Endothelial cell (in vitro differentiated cells): Measurements from ENCODE around the gene TUT1. TPM values are rescaled to one million over a fixed set of nuclear protein-coding genes. Genes with fewer than 3 reads are reported as not detected.
"Not testable (repeated sequence)": the region's sequence is repeated elsewhere in the genome, so short reads cannot be mapped to it uniquely, and the experiment has no call there.

Experiments used
- DNase-seq: peaks from one replicate; pipeline ENCODE4 v3.0.0; 2021; ENCODE audit warnings: low spot score
- H3K27ac Mint-ChIP-seq: one replicate; pipeline ENCODE4 v1.8.0; 2021; ENCODE audit warnings: mixed read lengths, inconsistent platforms; ENCODE audit not compliant: unreplicated experiment
- H3K27me3 Mint-ChIP-seq: one replicate; pipeline ENCODE4 v1.8.0; 2021; ENCODE audit warnings: mild to moderate bottlenecking, moderate library complexity, mixed read lengths, inconsistent platforms; ENCODE audit not compliant: unreplicated experiment
- H3K36me3 Mint-ChIP-seq: one replicate; pipeline ENCODE4 v1.8.0; 2021; ENCODE audit warnings: mild to moderate bottlenecking, low read depth, mixed read lengths, inconsistent platforms; ENCODE audit not compliant: unreplicated experiment
- H3K4me1 Mint-ChIP-seq: one replicate; pipeline ENCODE4 v1.8.0; 2021; ENCODE audit warnings: mild to moderate bottlenecking, mixed read lengths, inconsistent platforms; ENCODE audit not compliant: unreplicated experiment
- H3K4me3 Mint-ChIP-seq: one replicate; pipeline ENCODE4 v1.8.0; 2021; ENCODE audit warnings: mild to moderate bottlenecking, mixed read lengths, inconsistent platforms; ENCODE audit not compliant: unreplicated experiment
- H3K9me3 Mint-ChIP-seq: one replicate; pipeline ENCODE4 v1.8.0; 2021; ENCODE audit warnings: mixed read lengths, inconsistent platforms; ENCODE audit not compliant: unreplicated experiment
- CTCF ChIP-seq: fragments of 200-600 bp; sonication (generic); IDR thresholded peaks from one replicate; pipeline ENCODE4 v1.5.0; 2021; ENCODE audit warnings: antibody characterized with exemption; ENCODE audit not compliant: unreplicated experiment
- total RNA-seq: library from RNA; stranded (reverse); fragmentation: NEBNext Ultra II Directional; extraction: Animal tissue kit (Norgen Biotek cat#: 25700); gene quantifications from one replicate; pipeline ENCODE4 v1.2.1, GENCODE V29; 2021; ENCODE audit not compliant: unreplicated experiment

The TUT1 gene
- total RNA-seq, 1 donor from 2014 or later, result 21.2 TPM

GRCh38 chr11:62567018-62567633 lies 24.2 kb downstream of the TUT1 start:
- peaks cover 46% of the 10 kb centered on the region for H3K36me3 Mint-ChIP-seq
- TF ChIP-seq CTCF, result no peak
- no peak overlapping the region for H3K27ac Mint-ChIP-seq

GRCh38 chr11:62566247-62566646 lies 25.1 kb downstream of the TUT1 start:
- peaks cover 41% of the 10 kb centered on the region for H3K36me3 Mint-ChIP-seq
- no peak for DNase-seq
- H3K4me3 Mint-ChIP-seq, result peak overlapping the region; percentile 21
- H3K9me3 Mint-ChIP-seq, result no peaks in the 10 kb centered on the region
- H3K27me3 Mint-ChIP-seq, result no peaks in the 10 kb centered on the region
- H3K4me1 Mint-ChIP-seq, result peaks cover 17% of the 10 kb centered on the region
- H3K27ac Mint-ChIP-seq, result peak overlapping the region; percentile 27
- TF ChIP-seq CTCF, result no peak

More at GRCh38 chr11:62567018-62567633, 24.2 kb downstream of the TUT1 start:
- H3K4me3 Mint-ChIP-seq, result peak overlapping the region; percentile 11
- DNase-seq, result no peak
- H3K4me1 Mint-ChIP-seq, result peaks cover 19% of the 10 kb centered on the region
- no peaks in the 10 kb centered on the region for H3K27me3 Mint-ChIP-seq
- H3K9me3 Mint-ChIP-seq, result no peaks in the 10 kb centered on the region

GRCh38 chr11:62565100-62565802 lies 26.1 kb downstream of the TUT1 start:
- Mint-ChIP-seq H3K27ac (no peak overlapping the region), H3K36me3 (peaks cover 33% of the 10 kb centered on the region)

GRCh38 chr11:62561677-62562230 lies 29.6 kb downstream of the TUT1 start:
- not testable (repeated sequence) for H3K27me3 Mint-ChIP-seq, H3K4me3 Mint-ChIP-seq, H3K9me3 Mint-ChIP-seq, DNase-seq
- Mint-ChIP-seq H3K4me1 (peaks cover 22% of the 10 kb centered on the region), H3K36me3 (peaks cover 28% of the 10 kb centered on the region), H3K27ac (peak overlapping the region; percentile 53)

More at GRCh38 chr11:62565100-62565802, 26.1 kb downstream of the TUT1 start:
- Mint-ChIP-seq H3K27me3 (no peaks in the 10 kb centered on the region), H3K4me3 (no peak overlapping the region), H3K4me1 (peaks cover 13% of the 10 kb centered on the region), H3K9me3 (no peaks in the 10 kb centered on the region)
- no peak for TF ChIP-seq CTCF
- no peak for DNase-seq

GRCh38 chr11:62560566-62561103 lies 30.7 kb downstream of the TUT1 start:
- peak; percentile 57 for TF ChIP-seq CTCF
- peak; percentile 83 for DNase-seq
- peaks cover 33% of the 10 kb centered on the region for H3K4me1 Mint-ChIP-seq
- H3K27ac Mint-ChIP-seq, result peak overlapping the region; percentile 10
- H3K27me3 Mint-ChIP-seq, result peaks cover 14% of the 10 kb centered on the region
- H3K4me3 Mint-ChIP-seq, result no peak overlapping the region
- no peaks in the 10 kb centered on the region for H3K9me3 Mint-ChIP-seq
- peaks cover 19% of the 10 kb centered on the region for H3K36me3 Mint-ChIP-seq

- not testable (repeated sequence) for H3K9me3 Mint-ChIP-seq, DNase-seq
- peak overlapping the region; percentile 50 for H3K4me3 Mint-ChIP-seq
- peak overlapping the region; percentile 42 for H3K27ac Mint-ChIP-seq
- peaks cover 14% of the 10 kb centered on the region for H3K27me3 Mint-ChIP-seq
- peaks cover 38% of the 10 kb centered on the region for H3K4me1 Mint-ChIP-seq
- peaks cover 15% of the 10 kb centered on the region for H3K36me3 Mint-ChIP-seq
Measured at GRCh38 chr11:62559626-62560025, 31.7 kb downstream of the TUT1 start.
